Measurements from ENCODE around the gene LRRC9.
"Not testable (repeated sequence)": the region's sequence is repeated elsewhere in the genome, so short reads cannot be mapped to it uniquely, and the experiment has no call there.

- TF ChIP-seq TEAD4 (IDR thresholded peaks at IDR 0.05; ENCODE audit: borderline replicate concordance, insufficient read depth); POLR2AphosphoS5 (IDR thresholded peaks at IDR 0.05; ENCODE audit: low read depth, low read length); CTCF (IDR thresholded peaks at IDR 0.05); TCF12 (IDR thresholded peaks at IDR 0.05); MXI1 (IDR thresholded peaks at IDR 0.05; ENCODE audit: low read depth, low read length); USF2 (IDR thresholded peaks at IDR 0.05; ENCODE audit: borderline replicate concordance, low read depth, low read length); YY1 (IDR thresholded peaks at IDR 0.05; ENCODE audit: low read depth); MAX (IDR thresholded peaks at IDR 0.05; ENCODE audit: low read depth); CHD2 (IDR thresholded peaks at IDR 0.05; ENCODE audit: low read length, partially characterized antibody); FOSL2 (IDR thresholded peaks at IDR 0.05; ENCODE audit: borderline replicate concordance, low read depth); EZH2phosphoT487 (IDR thresholded peaks at IDR 0.05; ENCODE audit: borderline replicate concordance, low read depth); SMC3 (IDR thresholded peaks at IDR 0.05; ENCODE audit: low read depth, low read length); RFX5 (IDR thresholded peaks at IDR 0.05; ENCODE audit: low read length); REST (IDR thresholded peaks at IDR 0.05; ENCODE audit: low read depth, low read length): not testable (repeated sequence)
Measured at GRCh38 chr14:59957890-59958289, 37.9 kb downstream of the LRRC9 start.

Measured in SK-N-SH (cell line).